Neural progenitor cell (in vitro differentiated cells): ENCODE results near the gene DYSF. TPM values are rescaled to one million over a fixed set of nuclear protein-coding genes. Genes with fewer than 3 reads are reported as not detected.

Source experiments
- DNase-seq: peaks from one replicate; pipeline ENCODE4 v3.0.0-alpha.2; 2016; ENCODE audit warnings: low spot score
- H2AFZ ChIP-seq: fragments of 200-600 bp; sonication (generic); replicated peaks from 2 replicates; pipeline ENCODE4 v1.6.1; 2016; ENCODE audit warnings: antibody characterized with exemption
- H3F3A ChIP-seq: fragments of 200-600 bp; sonication (generic); 2 replicates; pipeline ENCODE4 v1.6.1; 2016; ENCODE audit warnings: antibody characterized with exemption, low read depth
- H3K27ac ChIP-seq: fragments of 200-600 bp; sonication (generic); 2 replicates; pipeline ENCODE4 v1.5.1; 2016; ENCODE audit warnings: mild to moderate bottlenecking
- H3K27me3 ChIP-seq: fragments of 200-600 bp; sonication (generic); 2 replicates; pipeline ENCODE4 v1.6.1; 2016; ENCODE audit warnings: mild to moderate bottlenecking, moderate library complexity
- H3K36me3 ChIP-seq: fragments of 200-600 bp; sonication (generic); 2 replicates; pipeline ENCODE4 v1.5.1; 2016
- H3K4me1 ChIP-seq: fragments of 200-600 bp; sonication (generic); 2 replicates; pipeline ENCODE4 v1.6.1; 2016; ENCODE audit warnings: mixed run types
- H3K4me2 ChIP-seq: fragments of 200-600 bp; sonication (generic); 2 replicates; pipeline ENCODE4 v1.6.1; 2016
- H3K4me3 ChIP-seq: fragments of 200-600 bp; sonication (generic); 2 replicates; pipeline ENCODE4 v1.5.1; 2016
- H3K79me2 ChIP-seq: fragments of 200-600 bp; sonication (generic); 2 replicates; pipeline ENCODE4 v1.6.1; 2016; ENCODE audit warnings: low read depth
- H3K9ac ChIP-seq: fragments of 200-600 bp; sonication (generic); 2 replicates; pipeline ENCODE4 v1.6.1; 2016
- H3K9me3 ChIP-seq: fragments of 200-600 bp; sonication (generic); 2 replicates; pipeline ENCODE4 v1.5.1; 2016; ENCODE audit warnings: low read depth
- H4K20me1 ChIP-seq: fragments of 200-600 bp; sonication (generic); 2 replicates; pipeline ENCODE4 v1.6.1; 2016; ENCODE audit warnings: low read depth
- H3K27ac Mint-ChIP-seq: 3 replicates; pipeline ENCODE4 v1.8.0; 2021; ENCODE audit warnings: mixed read lengths
- H3K27me3 Mint-ChIP-seq: 2 replicates; pipeline ENCODE4 v1.8.0; 2022; ENCODE audit warnings: low read depth, mild to moderate bottlenecking, inconsistent platforms, moderate library complexity, mixed read lengths; ENCODE audit not compliant: insufficient read depth
- H3K36me3 Mint-ChIP-seq: 3 replicates; pipeline ENCODE4 v1.8.0; 2021; ENCODE audit warnings: mixed read lengths
- H3K4me1 Mint-ChIP-seq: 3 replicates; pipeline ENCODE4 v1.8.0; 2021; ENCODE audit warnings: mixed read lengths
- H3K4me3 Mint-ChIP-seq: 3 replicates; pipeline ENCODE4 v1.8.0; 2021; ENCODE audit warnings: mild to moderate bottlenecking, moderate library complexity, mixed read lengths
- H3K9me3 Mint-ChIP-seq: 3 replicates; pipeline ENCODE4 v1.8.0; 2020; ENCODE audit warnings: mixed read lengths
- EZH2 ChIP-seq: fragments of 200-600 bp; sonication (generic); IDR thresholded peaks from 2 replicates; pipeline ENCODE4 v1.6.1; 2017; ENCODE audit warnings: antibody characterized with exemption, mild to moderate bottlenecking, moderate library complexity
- EZH2phosphoT487 ChIP-seq: fragments of 200-600 bp; sonication (generic); IDR thresholded peaks from 2 replicates; pipeline ENCODE4 v1.6.1; 2017; ENCODE audit warnings: antibody characterized with exemption
- total RNA-seq: library from RNA; depleted of rRNA; stranded (reverse); fragments of >200 nt; gene quantifications from 2 replicates; pipeline ENCODE4 v1.2.3, GENCODE V29; 2015; ENCODE audit warnings: low replicate concordance
- TF ChIP-seq, protein P1 (sequence below): fragments of 200-600 bp; sonication (generic); IDR thresholded peaks from 2 replicates; pipeline ENCODE4 v1.5.1; 2017; ENCODE audit warnings: antibody characterized with exemption, mild to moderate bottlenecking

The DYSF gene
- total RNA-seq, 1 donor from 2014 or later: 0.39 TPM

GRCh38 chr2:71577209-71577608, 123.8 kb downstream of the DYSF start:
- no peak overlapping the region for H3K4me3 ChIP-seq
- Mint-ChIP-seq H3K4me1 (no peaks in the 10 kb centered on the region), H3K4me3 (no peak overlapping the region), H3K36me3 (no peaks in the 10 kb centered on the region), H3K27me3 (peaks cover 10% of the 10 kb centered on the region), H3K9me3 (no peaks in the 10 kb centered on the region), H3K27ac (no peak overlapping the region)
- TF ChIP-seq EZH2: no peak
- TF ChIP-seq, protein P1, sequence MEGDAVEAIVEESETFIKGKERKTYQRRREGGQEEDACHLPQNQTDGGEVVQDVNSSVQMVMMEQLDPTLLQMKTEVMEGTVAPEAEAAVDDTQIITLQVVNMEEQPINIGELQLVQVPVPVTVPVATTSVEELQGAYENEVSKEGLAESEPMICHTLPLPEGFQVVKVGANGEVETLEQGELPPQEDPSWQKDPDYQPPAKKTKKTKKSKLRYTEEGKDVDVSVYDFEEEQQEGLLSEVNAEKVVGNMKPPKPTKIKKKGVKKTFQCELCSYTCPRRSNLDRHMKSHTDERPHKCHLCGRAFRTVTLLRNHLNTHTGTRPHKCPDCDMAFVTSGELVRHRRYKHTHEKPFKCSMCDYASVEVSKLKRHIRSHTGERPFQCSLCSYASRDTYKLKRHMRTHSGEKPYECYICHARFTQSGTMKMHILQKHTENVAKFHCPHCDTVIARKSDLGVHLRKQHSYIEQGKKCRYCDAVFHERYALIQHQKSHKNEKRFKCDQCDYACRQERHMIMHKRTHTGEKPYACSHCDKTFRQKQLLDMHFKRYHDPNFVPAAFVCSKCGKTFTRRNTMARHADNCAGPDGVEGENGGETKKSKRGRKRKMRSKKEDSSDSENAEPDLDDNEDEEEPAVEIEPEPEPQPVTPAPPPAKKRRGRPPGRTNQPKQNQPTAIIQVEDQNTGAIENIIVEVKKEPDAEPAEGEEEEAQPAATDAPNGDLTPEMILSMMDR: no peak
- no peak for TF ChIP-seq EZH2phosphoT487
- no peaks in the 10 kb centered on the region for H4K20me1 ChIP-seq
- DNase-seq: no peak
- H3K4me2 ChIP-seq: no peak overlapping the region
- H3K79me2 ChIP-seq: no peaks in the 10 kb centered on the region
- H2AFZ ChIP-seq: no peak overlapping the region
- H3K4me1 ChIP-seq: no peaks in the 10 kb centered on the region
- no peaks in the 10 kb centered on the region for H3K9me3 ChIP-seq
- H3F3A ChIP-seq: no peaks in the 10 kb centered on the region
- no peaks in the 10 kb centered on the region for H3K36me3 ChIP-seq
- no peaks in the 10 kb centered on the region for H3K27me3 ChIP-seq
- no peak overlapping the region for H3K9ac ChIP-seq
- no peak overlapping the region for H3K27ac ChIP-seq

DNA sequence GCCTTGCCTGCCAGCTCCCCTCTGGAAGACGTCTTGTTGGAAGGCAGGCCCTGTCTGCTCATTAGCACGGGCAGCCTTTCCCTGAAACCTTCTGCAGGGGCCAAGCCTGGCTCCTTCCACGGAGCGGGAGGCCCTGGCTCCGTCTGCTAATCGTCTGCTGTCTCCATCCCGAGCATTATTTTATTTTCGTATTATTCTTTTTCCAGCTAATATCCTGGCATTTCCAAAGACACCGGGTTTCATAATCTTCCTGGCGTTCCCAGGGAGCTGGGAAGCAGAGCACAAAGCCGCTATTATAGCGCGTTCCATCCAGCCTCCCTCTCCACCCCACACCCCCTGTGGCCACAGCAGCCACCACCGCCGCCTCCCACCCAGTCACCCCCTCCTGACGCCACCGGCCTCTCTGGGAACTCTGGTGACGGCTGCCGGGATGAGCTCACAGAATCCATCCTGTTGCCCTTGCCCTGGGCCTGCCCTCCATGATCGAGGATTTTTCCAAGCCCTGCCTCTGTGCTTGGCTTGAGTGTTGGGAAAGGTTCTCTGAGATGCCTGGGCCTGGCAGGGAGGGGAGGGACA, 125.5 kb downstream of the DYSF start:
- Histone ChIP-seq H3K36me3 (no peaks in the 10 kb centered on the region), H2AFZ (no peak overlapping the region), H3K27me3 (no peaks in the 10 kb centered on the region), H3K9ac (no peak overlapping the region), H3K9me3 (no peaks in the 10 kb centered on the region), H3K79me2 (no peaks in the 10 kb centered on the region), H3K4me3 (no peak overlapping the region), H3K4me1 (no peaks in the 10 kb centered on the region), H4K20me1 (no peaks in the 10 kb centered on the region), H3F3A (no peaks in the 10 kb centered on the region), H3K27ac (no peak overlapping the region), H3K4me2 (no peak overlapping the region)
- H3K27ac Mint-ChIP-seq: no peak overlapping the region
- no peaks in the 10 kb centered on the region for H3K36me3 Mint-ChIP-seq
- no peaks in the 10 kb centered on the region for H3K4me1 Mint-ChIP-seq
- no peaks in the 10 kb centered on the region for H3K9me3 Mint-ChIP-seq
- DNase-seq: no peak
- TF ChIP-seq EZH2phosphoT487 (no peak), EZH2 (no peak)
- TF ChIP-seq, protein P1: no peak
- H3K4me3 Mint-ChIP-seq: no peak overlapping the region
- H3K27me3 Mint-ChIP-seq: peaks cover 14% of the 10 kb centered on the region

DNA sequence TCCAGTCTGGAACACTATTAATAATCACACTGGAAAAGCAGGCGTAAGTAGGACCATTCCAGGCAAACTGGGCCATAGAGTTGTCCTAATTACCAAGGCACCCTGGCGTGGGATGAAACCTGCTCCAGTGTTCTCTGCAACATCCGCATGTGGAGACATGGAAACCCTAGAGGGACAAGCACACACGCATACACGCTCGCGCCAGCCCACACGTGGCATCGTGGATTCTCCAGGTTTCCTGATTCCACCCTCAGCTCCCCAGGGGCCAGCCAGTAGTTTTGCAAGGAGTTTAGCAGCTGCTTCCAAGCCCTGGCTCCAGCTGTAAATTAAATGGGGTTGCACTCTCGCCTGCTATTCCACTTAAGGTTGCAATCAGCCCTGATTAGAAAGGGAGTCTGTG, 127.7 kb downstream of the DYSF start:
- Histone ChIP-seq H3K36me3 (no peaks in the 10 kb centered on the region), H4K20me1 (no peaks in the 10 kb centered on the region), H3K4me2 (no peak overlapping the region), H3K4me3 (no peak overlapping the region), H3K79me2 (no peaks in the 10 kb centered on the region), H3K9me3 (no peaks in the 10 kb centered on the region), H2AFZ (no peak overlapping the region), H3K27ac (no peak overlapping the region), H3K27me3 (no peaks in the 10 kb centered on the region), H3K9ac (no peak overlapping the region), H3K4me1 (no peaks in the 10 kb centered on the region), H3F3A (no peaks in the 10 kb centered on the region)
- H3K36me3 Mint-ChIP-seq: no peaks in the 10 kb centered on the region
- H3K9me3 Mint-ChIP-seq: no peaks in the 10 kb centered on the region
- no peak overlapping the region for H3K27ac Mint-ChIP-seq
- TF ChIP-seq EZH2phosphoT487: no peak
- TF ChIP-seq, protein P1: no peak
- no peak for TF ChIP-seq EZH2
- DNase-seq: no peak
- no peak overlapping the region for H3K4me3 Mint-ChIP-seq
- H3K27me3 Mint-ChIP-seq: peaks cover 10% of the 10 kb centered on the region
- peaks cover 2% of the 10 kb centered on the region for H3K4me1 Mint-ChIP-seq
